C4-2B (cell line): ENCODE measurements around the gene CTXND1.

Source experiments
- H3K27ac ChIP-seq: fragments of 450-650 bp; 2 replicates; pipeline ENCODE4 v1.5.1; 2017
- ZFX ChIP-seq: fragments of 450-650 bp; IDR thresholded peaks from 2 replicates; pipeline ENCODE4 v1.6.1; 2017
- TF ChIP-seq, protein P1 (sequence below): fragments of 450-650 bp; conservative IDR thresholded peaks from 2 replicates; pipeline ENCODE4 v1.5.1; 2017; ENCODE audit warnings: mild to moderate bottlenecking

Gene CTXND1

GRCh38 chr15:80241508-80241907, 10.5 kb downstream of the CTXND1 start:
- TF ChIP-seq, protein P1, sequence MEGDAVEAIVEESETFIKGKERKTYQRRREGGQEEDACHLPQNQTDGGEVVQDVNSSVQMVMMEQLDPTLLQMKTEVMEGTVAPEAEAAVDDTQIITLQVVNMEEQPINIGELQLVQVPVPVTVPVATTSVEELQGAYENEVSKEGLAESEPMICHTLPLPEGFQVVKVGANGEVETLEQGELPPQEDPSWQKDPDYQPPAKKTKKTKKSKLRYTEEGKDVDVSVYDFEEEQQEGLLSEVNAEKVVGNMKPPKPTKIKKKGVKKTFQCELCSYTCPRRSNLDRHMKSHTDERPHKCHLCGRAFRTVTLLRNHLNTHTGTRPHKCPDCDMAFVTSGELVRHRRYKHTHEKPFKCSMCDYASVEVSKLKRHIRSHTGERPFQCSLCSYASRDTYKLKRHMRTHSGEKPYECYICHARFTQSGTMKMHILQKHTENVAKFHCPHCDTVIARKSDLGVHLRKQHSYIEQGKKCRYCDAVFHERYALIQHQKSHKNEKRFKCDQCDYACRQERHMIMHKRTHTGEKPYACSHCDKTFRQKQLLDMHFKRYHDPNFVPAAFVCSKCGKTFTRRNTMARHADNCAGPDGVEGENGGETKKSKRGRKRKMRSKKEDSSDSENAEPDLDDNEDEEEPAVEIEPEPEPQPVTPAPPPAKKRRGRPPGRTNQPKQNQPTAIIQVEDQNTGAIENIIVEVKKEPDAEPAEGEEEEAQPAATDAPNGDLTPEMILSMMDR = no peak
- no peak overlapping the region for H3K27ac ChIP-seq

GRCh38 chr15:80240276-80240675, 11.7 kb downstream of the CTXND1 start:
- H3K27ac ChIP-seq = no peak overlapping the region
- no peak for TF ChIP-seq ZFX
- TF ChIP-seq, protein P1 = no peak

- H3K27ac ChIP-seq = no peak overlapping the region
- TF ChIP-seq, protein P1 = peak; percentile 79
- TF ChIP-seq ZFX = no peak
Measured at GRCh38 chr15:80234883-80235282, 17.1 kb downstream of the CTXND1 start.

GRCh38 chr15:80233581-80233980, 18.4 kb downstream of the CTXND1 start:
- TF ChIP-seq, protein P1 = no peak
- TF ChIP-seq ZFX = no peak
- no peak overlapping the region for H3K27ac ChIP-seq

DNA sequence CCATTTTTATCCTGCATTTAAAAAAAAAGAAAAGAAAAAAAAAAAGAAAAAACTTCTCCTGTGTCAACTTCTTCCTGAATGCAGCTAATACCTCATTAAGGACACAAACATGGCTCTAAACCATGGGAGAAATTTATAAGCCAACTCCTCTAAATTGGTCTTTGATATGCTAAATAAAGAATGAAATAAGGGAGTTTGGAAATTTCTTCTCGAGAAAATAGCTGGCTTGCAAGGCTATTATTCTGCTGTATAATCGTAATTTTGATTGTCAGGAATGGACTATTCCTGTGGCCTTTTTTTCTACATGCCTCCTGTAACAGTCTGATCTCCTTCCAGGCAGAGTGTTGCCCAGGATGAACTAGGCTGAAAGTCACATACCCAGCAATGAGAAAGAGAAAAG, 20.6 kb downstream of the CTXND1 start:
- TF ChIP-seq, protein P1 = no peak
- TF ChIP-seq ZFX = no peak

DNA sequence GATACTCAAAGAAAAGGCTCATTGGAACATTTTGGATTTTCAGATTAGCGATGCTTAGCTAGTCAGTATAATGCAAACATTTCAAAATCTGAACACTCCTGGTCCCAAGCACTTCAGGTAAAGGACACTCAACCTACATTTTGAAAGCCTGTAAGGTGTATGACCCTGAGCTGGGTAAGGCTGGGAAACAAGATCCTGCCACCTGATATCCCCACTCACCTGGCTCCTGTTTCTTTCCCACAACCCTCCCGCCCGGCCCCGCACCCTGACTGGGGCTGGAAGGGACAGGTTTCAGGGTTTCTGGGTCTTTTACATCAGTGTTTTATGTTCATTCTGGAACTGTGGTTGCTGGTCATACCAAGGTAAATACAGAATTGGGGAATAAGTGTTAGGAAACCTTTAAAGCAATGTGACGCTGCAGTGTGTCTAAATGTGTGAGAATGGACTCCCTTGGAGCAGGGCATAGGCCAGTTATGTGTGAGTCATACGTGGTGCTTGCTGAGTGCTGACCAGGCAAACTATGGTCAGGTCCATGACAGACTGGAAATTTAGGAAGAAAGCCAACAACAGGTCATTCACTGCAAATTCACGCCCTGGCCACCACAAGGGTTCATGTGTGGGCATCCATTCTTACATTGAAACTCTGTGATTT, 22.9 kb downstream of the CTXND1 start:
- no peak for TF ChIP-seq ZFX
- TF ChIP-seq, protein P1 = no peak
- H3K27ac ChIP-seq = no peak overlapping the region

More for the DNA sequence above, 20.6 kb downstream of the CTXND1 start:
- no peak overlapping the region for H3K27ac ChIP-seq

GRCh38 chr15:80219955-80220354, 32.1 kb downstream of the CTXND1 start:
- no peak overlapping the region for H3K27ac ChIP-seq
- TF ChIP-seq, protein P1 = no peak
- no peak for TF ChIP-seq ZFX
